ENCODE results near the gene NSD1. TPM values are rescaled to one million over a fixed set of nuclear protein-coding genes. Genes with fewer than 3 reads are reported as not detected.
"Not testable (repeated sequence)": the region's sequence is repeated elsewhere in the genome, so short reads cannot be mapped to it uniquely, and the experiment has no call there.

The NSD1 gene
- total RNA-seq, 1 donor from 2014 or later: 103 TPM

- intact Hi-C loops (cut with micrococcal nuclease): loop anchor here (5.0 kb wide), 2 partner anchors 192 to 767 kb away; partner anchors contain the start of gene RNF44
Observed at GRCh38 chr5:177304392-177305119, 171.0 kb downstream of the NSD1 start.

DNA sequence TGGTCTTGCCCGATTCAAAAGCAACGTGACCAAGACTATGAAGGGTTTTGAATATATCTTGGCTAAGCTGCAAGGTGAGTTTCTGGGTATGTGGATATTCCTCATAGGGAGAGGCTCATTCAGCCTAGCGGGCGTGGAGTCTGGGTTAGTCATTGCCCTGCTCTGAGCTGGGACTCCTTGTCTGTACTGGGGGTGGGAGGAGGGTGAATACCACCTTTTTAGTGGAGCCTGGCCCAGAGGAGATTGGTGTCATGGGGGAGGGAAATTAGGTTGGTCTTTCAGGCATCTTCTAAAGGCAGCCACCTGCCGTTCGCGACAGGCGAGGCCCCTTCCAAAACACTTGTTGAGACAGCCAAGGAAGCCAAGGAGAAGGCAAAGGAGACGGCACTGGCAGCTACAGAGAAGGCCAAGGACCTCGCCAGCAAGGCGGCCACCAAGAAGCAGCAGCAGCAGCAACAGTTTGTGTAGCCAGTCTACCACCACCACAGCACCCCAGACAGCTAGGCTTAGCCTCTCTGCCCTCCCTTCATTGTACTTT lies 172.6 kb downstream of the NSD1 start:
- intact Hi-C loops (cut with micrococcal nuclease): not testable (repeated sequence)

DNA sequence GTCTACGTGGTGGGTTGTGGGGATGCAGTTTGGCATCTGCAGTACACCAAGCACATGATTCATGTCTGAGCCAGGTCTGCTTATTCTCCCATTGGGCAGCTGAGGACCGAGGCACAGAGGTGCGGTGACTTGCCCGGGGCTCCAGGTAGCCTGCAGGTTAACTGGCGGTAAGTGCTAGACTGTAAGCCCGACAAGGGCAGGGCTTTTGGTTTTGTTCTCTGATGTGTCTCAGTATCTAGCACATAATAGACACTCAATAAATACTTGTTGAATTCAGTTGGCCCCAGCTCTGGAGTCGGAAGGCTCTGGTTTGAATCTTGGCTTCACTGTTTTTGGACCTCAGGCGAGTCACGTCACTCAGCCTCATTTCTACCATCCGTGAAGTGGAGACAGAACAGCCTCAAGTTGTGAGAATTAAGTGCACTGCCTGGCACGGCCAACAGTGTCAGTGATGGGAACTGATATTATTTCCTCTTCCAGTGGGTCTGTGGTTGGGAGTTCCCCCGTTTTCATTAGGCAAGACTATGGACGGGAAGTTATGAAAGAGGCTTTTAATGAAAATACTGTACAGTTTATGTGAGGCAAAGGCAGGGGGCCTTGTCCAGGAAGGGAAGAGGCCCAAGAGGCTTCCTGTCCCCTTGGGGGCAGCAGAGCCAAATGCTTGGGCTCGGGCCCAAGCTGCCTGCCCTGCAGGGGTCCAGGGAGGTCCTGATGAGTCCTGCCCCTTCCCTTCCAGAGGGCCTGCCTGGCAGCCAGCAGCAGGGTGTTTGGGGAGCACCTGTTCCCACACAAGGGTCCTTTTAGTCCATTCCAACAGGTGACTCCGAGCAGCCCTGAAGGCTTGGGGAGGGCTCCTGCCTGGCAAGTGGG lies 173.3 kb downstream of the NSD1 start:
- intact Hi-C loops (cut with micrococcal nuclease): no loop called here

DNA sequence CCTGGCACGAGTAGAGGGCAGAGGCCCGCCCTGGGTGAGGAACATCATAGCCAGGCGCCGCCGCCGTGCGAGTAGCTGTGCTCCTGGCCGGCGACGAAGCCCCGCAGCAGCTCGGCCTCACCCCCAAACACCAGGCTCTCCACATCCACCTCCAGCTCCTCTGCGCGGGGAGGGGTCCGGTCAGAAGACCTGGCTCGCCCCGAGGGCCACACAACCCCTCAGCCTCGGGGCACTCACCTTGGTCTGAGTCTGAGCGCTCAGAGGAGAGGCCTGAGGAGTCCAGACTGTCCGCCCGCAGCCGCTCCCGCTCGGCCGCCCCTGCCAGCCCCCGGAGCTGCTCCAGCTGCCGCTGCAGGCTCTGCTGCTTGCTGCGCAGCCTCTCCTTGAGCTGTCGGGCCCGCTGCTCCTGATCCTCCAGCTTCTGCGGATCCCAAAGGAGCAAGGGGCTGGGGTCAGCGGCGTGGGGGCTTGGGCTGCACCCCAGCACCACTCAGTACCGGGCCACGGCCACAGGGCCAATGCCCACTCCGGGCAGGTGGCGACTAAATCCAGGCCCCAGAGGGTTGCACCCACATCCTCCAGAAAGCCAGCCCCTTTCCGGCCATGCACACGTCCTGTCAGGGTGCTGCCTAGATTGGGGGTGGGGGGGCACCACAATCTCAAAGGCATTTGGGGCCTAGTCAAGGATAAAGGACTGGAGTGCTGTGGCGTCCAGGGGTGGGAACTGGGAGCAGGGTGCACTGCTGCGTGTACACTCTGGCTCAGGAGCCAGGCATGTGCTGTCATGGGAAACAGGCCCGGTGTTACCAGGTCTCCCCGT lies 174.2 kb downstream of the NSD1 start:
- intact Hi-C loops (cut with micrococcal nuclease): no loop called here

GRCh38 chr5:177308740-177309139 lies 175.2 kb downstream of the NSD1 start:
- intact Hi-C loops (cut with micrococcal nuclease): no loop called here

DNA sequence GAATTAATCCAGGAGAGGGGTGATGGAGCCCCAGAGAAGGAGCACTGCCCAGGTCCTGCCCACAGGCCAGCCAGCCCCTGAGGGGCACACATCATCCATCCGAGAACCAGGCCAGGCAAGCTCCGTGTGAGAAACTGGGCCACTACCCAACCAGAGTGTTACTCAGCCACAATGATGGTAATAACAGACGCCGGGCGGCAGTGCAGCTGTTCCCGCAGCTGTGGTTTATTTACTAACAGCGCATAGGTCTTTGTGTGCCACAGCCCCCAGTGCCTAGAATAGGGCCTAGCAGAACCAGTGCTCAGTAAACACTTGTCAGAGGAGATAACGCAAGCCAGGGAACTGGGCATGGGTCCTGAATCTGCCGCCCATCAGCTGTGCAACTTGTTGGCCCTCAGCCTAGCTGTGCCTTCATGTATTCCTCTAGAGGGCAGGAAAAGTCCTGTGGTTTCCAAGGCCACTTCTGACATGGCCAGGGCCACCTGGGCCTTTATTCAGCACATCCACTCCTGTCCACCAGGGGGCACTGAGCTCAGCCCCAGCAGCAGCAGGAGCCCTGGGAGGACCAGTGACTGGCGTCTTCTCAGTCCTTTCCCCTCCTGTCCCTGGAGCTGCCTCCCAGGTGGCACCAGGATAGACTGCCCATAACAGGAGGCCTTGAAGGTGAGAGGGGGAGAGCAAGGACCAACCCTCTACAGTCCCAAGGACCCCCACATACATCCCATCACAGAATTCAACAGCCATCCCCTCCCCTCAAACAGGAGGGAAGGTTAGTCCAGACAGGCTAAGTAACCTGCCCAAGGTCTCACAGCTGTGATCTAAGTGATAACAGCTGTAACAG lies 176.0 kb downstream of the NSD1 start:
- intact Hi-C loops (cut with micrococcal nuclease): no loop called here

GRCh38 chr5:177310332-177310731 lies 176.8 kb downstream of the NSD1 start:
- intact Hi-C loops (cut with micrococcal nuclease): no loop called here

DNA sequence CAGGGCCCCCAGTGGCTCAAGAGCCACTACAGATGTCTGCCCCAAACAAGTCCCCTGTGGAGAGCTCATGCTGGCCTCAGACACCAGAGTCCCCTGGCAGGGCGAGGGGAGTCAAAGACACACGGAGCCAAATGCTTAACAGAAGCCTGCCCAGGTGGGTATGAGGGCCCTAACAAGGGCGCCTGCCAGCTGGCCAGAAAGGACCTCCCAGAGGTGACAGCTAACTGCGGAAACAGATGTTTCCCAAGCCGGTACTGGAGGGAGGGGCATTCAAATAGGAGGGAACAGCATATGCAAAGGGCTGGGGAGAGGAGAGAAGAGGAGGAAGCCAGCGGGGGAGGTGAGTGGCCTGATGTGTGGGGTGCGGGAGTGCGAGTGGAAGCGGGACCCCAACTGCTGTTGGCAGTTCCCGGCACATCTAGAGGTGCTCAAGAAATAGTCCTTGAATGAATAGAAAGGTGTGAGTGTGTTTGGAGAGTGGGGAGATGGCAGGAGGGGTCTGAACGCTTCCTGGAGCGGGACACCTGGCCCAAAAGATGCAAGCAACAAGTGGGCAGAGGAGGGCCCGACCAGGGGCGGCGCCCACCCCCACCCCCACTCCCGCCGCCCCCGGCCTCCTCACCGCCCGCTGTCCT lies 177.3 kb downstream of the NSD1 start:
- intact Hi-C loops (cut with micrococcal nuclease): loop anchor here (1.0 kb wide), 1 partner anchor 115 kb away; the partner anchor contains the start of gene GRK6

DNA sequence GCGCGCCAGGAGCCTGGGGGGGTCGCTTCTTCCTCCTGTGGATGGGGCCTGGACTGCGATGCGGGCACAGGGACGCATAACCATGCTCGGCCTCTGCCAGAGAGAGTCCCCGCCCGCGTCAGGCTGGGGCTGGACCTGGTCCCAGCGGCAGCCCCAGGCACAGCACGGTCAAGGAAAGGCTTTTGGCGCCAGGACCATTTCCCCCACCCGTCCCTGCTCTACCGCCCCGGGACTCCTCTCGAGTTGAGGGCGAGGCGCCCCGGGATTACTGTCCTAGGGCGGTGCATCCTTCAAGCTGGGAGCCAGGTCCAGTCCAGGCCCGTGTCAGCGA lies 177.8 kb downstream of the NSD1 start:
- intact Hi-C loops (cut with micrococcal nuclease): loop anchor here (1.0 kb wide), 1 partner anchor 115 kb away; the partner anchor contains the start of gene GRK6

GRCh38 chr5:177311723-177312648 lies 178.4 kb downstream of the NSD1 start, which contains the start of gene MXD3:
TSS of gene MXD3 (minus strand) at chr5:177311898. CDS start at chr5:177311830, 68 bp downstream.
- intact Hi-C loops (cut with micrococcal nuclease): loop anchor here (1.0 to 2.0 kb wide), 6 partner anchors 9 to 665 kb away; partner anchors contain the start of genes GRK6, LMAN2, PDLIM7 and PRELID1

GRCh38 chr5:177312649-177313181 lies 179.1 kb downstream of the NSD1 start:
- intact Hi-C loops (cut with micrococcal nuclease): loop anchor here (1.0 to 2.0 kb wide), 5 partner anchors 9 to 666 kb away; partner anchors contain the start of genes LMAN2, PDLIM7, PRELID1 and RAB24

DNA sequence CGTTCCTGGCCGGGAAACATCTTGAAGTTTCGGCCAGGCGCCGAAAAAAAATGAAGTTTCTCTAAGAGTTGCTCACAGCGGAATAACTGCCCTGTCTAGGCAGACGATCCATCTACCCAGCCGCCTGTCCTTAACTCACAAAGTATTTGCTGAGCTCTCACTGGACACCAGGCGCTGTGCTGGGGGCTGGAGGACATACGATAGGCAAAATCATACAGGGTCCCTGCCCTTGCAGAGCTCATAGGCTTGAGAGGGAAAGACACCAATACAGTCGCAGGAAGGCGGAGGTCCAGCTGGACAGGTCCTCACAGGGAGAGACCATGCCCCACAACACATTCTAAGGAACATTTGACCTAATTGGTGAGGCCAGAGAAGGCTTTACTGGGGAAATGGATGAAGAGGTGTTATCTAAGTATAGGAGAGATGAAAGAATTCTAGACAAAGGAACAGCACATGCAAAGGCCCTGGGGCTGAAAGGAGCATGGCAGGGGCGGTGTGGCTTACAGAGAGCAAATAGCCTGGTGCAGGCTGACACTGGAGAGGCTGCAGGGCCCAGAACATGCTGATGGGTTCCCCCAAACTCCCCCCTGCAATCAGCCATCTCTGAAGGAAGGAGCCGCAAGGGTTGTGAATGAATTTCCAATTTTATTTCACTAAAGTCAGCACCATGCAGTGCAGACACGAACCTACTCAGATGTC lies 180.1 kb downstream of the NSD1 start:
- intact Hi-C loops (cut with micrococcal nuclease): loop anchor here (2.0 kb wide), 2 partner anchors 141 to 667 kb away; partner anchors contain the start of gene TSPAN17

DNA sequence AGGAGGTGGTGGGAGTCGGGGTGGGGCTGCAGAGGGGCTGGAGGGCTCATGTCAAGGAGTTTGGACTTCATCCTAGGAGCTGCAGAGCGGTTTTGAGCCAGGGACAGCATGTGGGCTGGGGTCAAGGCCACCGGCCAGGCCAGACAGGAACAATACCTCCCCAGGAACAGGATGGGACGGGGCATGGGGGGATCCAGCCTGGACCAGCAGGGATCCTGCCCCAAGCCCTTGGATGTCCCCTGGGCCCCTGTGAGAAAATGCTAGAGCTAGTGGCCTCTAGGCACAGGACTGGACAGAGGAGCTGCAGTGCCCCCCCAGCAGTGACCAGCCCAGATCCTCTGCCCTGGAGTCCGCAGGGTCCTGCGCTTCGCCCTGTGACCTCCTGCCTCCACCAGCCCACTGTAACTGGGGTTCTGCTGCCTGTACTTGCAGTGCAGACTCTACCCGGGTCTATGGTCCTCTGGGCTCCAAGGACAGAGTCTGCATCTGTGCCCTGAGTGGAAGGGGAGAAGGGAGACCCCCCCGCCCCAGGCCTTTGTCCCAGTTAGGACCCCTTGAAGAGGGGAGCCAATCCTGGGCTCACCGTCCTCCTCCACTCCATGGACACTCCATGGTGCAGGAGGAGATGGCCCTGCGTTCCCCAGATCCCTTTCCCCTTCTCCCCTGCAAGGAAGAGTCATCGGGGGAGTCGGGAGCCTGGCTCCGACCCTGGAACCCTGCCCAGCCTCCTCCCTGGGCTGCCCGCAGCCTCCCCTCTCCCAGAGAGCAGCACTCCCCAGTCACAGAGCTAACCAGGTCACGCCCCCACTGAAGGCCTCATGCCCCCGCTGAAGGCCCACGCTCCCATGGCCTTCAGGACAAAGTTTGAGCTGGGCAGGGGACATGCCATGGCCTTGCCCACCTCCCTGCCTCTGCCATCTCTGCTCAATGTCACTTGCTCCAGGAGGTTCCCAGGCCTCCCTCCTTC lies 181.1 kb downstream of the NSD1 start:
- intact Hi-C loops (cut with micrococcal nuclease): no loop called here

- intact Hi-C loops (cut with micrococcal nuclease): no loop called here
Observed at GRCh38 chr5:177315411-177315810, 181.8 kb downstream of the NSD1 start.

DNA sequence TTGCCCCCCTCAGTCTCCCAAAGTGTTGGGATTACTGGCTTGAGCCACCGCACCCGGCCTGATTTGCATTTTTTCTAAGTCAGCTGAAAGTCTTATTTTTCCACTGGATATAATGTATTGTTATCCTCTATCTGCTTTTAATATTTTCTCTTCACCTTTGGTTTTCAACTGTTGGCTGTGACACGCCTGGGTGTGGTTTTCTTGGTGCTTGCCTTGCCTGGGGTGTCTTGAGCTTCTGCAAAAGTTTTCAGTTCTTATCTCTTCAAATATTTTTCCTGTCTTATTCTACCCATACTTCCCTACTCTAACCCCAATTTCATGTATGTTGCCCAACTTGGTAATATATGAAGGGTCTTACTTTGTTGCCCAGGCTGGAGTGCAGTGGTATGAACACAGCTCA lies 182.4 kb downstream of the NSD1 start:
- intact Hi-C loops (cut with micrococcal nuclease): no loop called here

GRCh38 chr5:177317959-177318377 lies 184.4 kb downstream of the NSD1 start:
- intact Hi-C loops (cut with micrococcal nuclease): loop anchor here (1.0 to 2.0 kb wide), 2 partner anchors 64 to 85 kb away; no protein-coding TSS in a partner anchor

Data from T-helper 2 cell treated with Interferon-gamma antibody and Interleukin-4, amounts not matched to agents 100 ng/mL and 5 ng/mL, for 36 hours (primary cell).